NCI-H1694 (cell line): ENCODE data around the gene CRELD1.
"Not testable (repeated sequence)": the region's sequence is repeated elsewhere in the genome, so short reads cannot be mapped to it uniquely, and the experiment has no call there.

Experiments used
- DNase-seq: peaks from one replicate; lab custom pipeline; 2025; lab: John Stamatoyannopoulos, UW

CRELD1 gene, protein sequence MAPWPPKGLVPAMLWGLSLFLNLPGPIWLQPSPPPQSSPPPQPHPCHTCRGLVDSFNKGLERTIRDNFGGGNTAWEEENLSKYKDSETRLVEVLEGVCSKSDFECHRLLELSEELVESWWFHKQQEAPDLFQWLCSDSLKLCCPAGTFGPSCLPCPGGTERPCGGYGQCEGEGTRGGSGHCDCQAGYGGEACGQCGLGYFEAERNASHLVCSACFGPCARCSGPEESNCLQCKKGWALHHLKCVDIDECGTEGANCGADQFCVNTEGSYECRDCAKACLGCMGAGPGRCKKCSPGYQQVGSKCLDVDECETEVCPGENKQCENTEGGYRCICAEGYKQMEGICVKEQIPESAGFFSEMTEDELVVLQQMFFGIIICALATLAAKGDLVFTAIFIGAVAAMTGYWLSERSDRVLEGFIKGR

GRCh38 chr3:9933561-9934234 is at the start of gene CRELD1:
CRELD1 (plus strand) TSS chr3:9933834; CDS start chr3:9934439, 605 bp downstream.
- DNase-seq, result peak; percentile 44

DNA sequence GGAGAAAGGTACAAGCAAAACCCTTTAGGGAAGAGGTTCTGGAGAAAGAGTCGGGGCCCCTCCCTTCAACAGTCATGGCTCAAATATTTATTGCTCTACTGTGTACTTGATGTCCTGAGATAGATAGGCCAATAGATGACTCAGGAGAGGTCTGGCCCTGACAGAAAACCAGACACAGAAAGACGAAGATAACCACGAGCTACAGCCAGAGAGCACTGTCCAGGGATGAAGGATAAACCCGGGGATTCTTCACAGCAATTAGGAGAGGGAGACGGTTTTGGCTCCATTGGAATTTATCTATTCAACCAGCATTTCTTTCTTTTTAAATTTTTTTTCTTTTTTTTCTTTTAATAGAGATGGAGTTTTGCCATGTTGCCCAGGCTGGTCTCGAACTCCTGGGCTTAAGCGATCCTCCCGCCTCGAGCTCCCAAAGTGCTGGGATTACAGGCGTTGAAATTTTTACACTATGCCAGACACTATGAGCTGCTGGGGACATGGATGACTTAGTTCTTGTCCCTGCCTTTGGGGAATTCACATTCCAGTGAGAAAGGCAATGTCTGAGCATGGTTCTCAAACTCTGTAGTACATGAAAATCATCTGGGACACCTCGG is 49.0 kb upstream of the CRELD1 start:
- DNase-seq, result no peak

DNA sequence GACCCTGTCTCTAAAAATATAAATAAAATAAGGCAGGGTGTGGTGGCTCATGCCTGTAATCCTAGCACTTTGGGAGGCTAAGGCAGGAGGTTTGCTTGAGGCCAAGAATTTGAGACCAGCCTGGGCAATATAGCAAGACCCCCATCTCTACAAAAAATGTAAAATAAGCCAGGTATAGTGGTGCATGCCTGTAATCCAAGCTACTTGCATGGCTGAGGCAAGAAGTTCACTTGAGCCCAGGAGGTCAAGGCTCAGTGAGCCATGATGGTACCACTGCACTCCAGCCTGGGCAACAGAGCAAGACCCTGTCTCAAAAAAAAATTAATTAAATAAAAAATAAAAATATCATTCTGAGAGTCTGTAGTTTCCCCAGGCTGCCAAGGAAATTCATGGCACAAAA is 47.3 kb upstream of the CRELD1 start:
- DNase-seq, result no peak

- no peak for DNase-seq
These were observed 46.2 kb upstream of the CRELD1 start for GRCh38 chr3:9887480-9887879.

GRCh38 chr3:9888540-9888939 is 45.1 kb upstream of the CRELD1 start:
- DNase-seq, result no peak

DNA sequence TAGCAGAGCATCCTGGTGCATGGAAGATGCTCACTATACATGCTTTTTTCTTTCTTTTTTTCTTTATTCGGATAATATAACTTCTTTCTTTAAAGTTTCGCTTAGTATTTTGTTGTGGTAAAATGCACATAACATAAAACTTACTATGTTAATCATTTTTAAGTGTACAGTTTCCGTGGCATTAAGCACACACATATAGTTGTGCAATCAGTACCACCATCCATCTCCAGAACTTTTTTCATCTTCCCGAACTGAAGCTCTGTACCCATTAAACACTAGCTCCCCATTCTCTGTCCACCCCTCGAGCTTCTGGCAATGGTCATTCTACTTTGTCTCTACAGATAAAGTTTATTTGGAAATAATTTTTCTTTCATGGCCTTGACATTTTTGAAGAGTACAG is 44.2 kb upstream of the CRELD1 start:
- DNase-seq, result no peak

DNA sequence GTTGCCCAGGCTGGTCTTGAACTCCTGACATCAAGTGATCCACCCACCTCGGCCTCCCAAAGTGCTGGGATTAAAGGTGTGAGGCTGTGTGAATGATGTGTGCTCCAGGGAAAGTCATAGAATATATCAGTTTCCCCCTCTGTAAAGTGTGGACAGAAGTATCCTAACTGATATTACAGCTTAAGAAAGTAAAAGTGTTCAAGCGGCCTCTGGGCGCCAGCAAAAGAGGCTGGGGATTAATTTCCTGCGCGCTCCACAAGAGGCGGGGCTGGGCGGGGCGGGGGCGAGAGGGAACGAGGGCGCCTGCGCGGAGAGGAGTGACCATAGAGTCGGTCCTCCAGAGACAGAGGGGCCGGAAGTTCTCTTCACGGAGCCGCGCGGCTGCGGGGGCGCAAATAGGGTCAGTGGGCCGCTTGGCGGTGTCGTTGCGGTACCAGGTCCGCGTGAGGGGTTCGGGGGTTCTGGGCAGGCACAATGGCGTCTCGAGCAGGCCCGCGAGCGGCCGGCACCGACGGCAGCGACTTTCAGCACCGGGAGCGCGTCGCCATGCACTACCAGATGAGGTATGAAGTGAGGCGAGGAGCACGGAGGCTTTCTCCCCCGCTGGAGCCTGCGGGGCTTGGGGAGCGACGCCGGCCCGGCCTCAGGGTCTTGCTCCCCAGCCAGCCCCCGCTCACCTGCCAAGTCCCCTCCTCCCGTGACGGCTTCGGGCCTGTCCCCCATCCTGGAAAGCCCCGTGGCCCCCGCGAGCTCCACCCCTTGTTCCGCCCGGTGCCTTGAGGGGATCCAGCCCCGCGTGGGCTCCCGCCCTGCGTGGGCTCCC is 43.2 kb upstream of the CRELD1 start, which contains the start of gene JAGN1:
JAGN1 (plus strand) TSS at position 362 of the 823 bp plus-strand sequence; CDS start at position 475, 113 bp downstream.
- DNase-seq, result peak; percentile 58

- no peak for DNase-seq
These were observed 42.5 kb upstream of the CRELD1 start for GRCh38 chr3:9891072-9891622.

- DNase-seq, result no peak
These were observed 39.9 kb upstream of the CRELD1 start for GRCh38 chr3:9893739-9894138.

DNA sequence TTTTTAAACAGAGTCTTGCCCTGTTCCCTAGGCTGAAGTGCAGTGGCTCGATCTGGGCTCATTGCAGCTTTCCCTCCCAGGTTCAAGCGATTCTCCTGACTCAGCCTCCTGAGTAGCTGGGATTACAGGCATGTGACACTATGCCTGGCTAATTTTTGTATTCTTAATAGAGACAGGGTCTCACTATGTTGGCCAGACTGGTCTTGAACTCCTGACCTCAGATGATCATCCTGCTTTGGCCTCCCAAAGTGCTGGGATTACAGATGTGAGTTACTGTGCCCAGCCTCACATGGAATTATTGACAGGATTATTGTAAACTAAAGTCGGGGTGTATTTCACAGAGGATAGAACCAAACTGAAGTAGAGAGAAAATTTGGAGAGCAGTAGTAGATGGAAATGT is 37.9 kb upstream of the CRELD1 start:
- not testable (repeated sequence) for DNase-seq

DNA sequence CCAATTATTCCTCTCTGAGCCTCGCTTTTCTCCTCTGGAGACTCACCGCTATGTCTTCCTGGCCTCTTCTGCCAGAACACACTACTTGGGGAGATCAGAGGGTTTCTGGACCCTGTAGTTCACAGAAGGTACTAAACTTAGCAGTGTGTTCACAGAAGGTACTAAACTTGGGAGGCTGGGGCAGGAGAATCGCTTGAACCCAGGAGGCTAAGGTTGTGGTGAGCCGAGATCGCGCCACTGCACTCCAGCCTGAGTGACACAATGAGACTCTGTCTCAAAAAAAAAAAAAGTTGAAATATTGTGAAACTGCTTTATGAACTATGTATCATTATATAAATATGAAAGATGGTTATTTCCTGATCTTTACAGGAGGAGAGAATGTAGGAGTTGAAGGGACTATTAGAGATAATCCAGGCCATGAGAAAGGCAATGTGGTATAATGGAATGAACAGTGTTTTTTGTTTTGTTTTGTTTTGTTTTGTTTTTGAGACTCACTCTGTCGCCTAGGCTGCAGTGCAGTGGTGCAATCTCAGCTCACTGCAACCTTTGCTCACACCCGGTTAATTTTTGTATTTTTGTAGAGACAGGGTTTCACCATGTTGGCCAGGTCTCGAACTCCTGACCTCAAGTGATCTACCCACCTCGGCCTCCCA is 36.8 kb upstream of the CRELD1 start:
- not testable (repeated sequence) for DNase-seq

GRCh38 chr3:9897408-9898372 is 35.9 kb upstream of the CRELD1 start:
- DNase-seq, result no peak

- DNase-seq, result no peak
These were observed 35.0 kb upstream of the CRELD1 start for GRCh38 chr3:9898467-9899241.

- DNase-seq, result no peak
These were observed 34.3 kb upstream of the CRELD1 start for GRCh38 chr3:9899289-9899791.

DNA sequence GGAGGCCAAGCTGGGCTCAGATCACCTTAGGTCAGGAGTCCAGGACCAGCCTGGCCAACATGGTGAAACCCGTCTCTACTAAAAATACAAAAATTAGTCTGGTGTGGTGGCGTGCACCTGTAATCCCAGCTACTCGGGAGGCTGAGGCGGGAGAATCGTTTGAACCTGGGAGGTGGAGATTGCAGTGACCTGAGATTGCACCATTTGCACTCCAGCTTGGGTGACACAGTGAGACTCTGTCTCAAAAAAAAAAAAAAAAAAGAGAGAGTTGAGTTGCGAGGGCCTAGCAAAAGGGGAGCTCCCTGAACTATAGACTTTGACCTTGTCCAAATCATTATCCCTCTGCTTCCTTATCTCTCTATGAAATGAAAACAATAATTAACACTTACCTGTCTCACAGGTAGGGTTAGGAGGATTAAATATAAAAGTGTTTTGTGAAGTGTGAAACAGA is 32.6 kb upstream of the CRELD1 start:
- DNase-seq, result not testable (repeated sequence)

DNA sequence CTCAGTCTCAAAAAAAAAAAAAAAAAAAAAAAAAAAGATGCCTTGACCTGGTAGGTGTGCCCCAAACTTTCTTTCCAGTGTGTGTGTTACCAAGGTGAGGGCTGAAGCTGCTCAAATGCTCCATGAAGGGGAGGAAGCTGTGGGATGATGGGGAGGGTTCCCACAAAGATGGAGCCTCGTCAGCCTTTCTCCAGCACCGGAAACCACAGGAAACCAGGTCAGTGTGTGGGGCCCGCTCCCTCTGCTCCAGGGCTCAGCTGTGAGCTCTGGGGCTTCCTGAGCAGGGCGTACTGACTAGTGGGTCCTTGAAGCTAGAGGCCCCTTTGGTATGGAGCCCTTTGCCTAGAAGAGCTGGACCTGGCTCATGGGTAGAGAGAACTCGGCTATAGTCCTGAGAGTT is 31.7 kb upstream of the CRELD1 start:
- no peak for DNase-seq

GRCh38 chr3:9902372-9903237 is 31.0 kb upstream of the CRELD1 start, which contains the start of gene IL17RE:
IL17RE (plus strand) TSS chr3:9902848; CDS start chr3:9902933, 85 bp downstream.
- no peak for DNase-seq

GRCh38 chr3:9903238-9903624 is 30.4 kb upstream of the CRELD1 start:
- no peak for DNase-seq
